ENCODE data around the gene NF2.

The NF2 gene

GRCh38 chr22:29628996-29629902, 25.8 kb downstream of the NF2 start:
- H3K36me3 ChIP-seq (ENCODE audit: control insufficient read depth in 2 of 2, insufficient read depth in 2 of 2, low read length in 2 of 2): no peaks in the 10 kb centered on the region
- no peak overlapping the region for H3K4me3 ChIP-seq (ENCODE audit: low read length in 2 of 2)
- H3K9me3 ChIP-seq (ENCODE audit: control insufficient read depth in 2 of 2, low read length in 2 of 2): no peaks in the 10 kb centered on the region
- no peaks in the 10 kb centered on the region for H3K27me3 ChIP-seq (ENCODE audit: control insufficient read depth in 2 of 2, insufficient read depth in 2 of 2, low read length in 2 of 2)
- H3K27ac ChIP-seq (ENCODE audit: low read depth in 2 of 2, low read length in 2 of 2): no peak overlapping the region
- H3K9ac ChIP-seq (ENCODE audit: low read depth in 1 of 2, low read length in 2 of 2): no peak overlapping the region
- no peaks in the 10 kb centered on the region for H3K4me1 ChIP-seq (ENCODE audit: control insufficient read depth in 2 of 2, insufficient read depth in 2 of 2, low read length in 2 of 2)

GRCh38 chr22:29629903-29630516, 26.6 kb downstream of the NF2 start:
- H3K27me3 ChIP-seq (ENCODE audit: control insufficient read depth in 2 of 2, insufficient read depth in 2 of 2, low read length in 2 of 2): no peaks in the 10 kb centered on the region
- H3K4me1 ChIP-seq (ENCODE audit: control insufficient read depth in 2 of 2, insufficient read depth in 2 of 2, low read length in 2 of 2): no peaks in the 10 kb centered on the region
- H3K27ac ChIP-seq (ENCODE audit: low read depth in 2 of 2, low read length in 2 of 2): no peak overlapping the region
- H3K9ac ChIP-seq (ENCODE audit: low read depth in 1 of 2, low read length in 2 of 2): no peak overlapping the region
- no peaks in the 10 kb centered on the region for H3K9me3 ChIP-seq (ENCODE audit: control insufficient read depth in 2 of 2, low read length in 2 of 2)
- H3K4me3 ChIP-seq (ENCODE audit: low read length in 2 of 2): no peak overlapping the region
- H3K36me3 ChIP-seq (ENCODE audit: control insufficient read depth in 2 of 2, insufficient read depth in 2 of 2, low read length in 2 of 2): no peaks in the 10 kb centered on the region

- no peaks in the 10 kb centered on the region for H3K36me3 ChIP-seq (ENCODE audit: control insufficient read depth in 2 of 2, insufficient read depth in 2 of 2, low read length in 2 of 2)
- H3K4me3 ChIP-seq (ENCODE audit: low read length in 2 of 2): no peak overlapping the region
- no peaks in the 10 kb centered on the region for H3K4me1 ChIP-seq (ENCODE audit: control insufficient read depth in 2 of 2, insufficient read depth in 2 of 2, low read length in 2 of 2)
- no peak overlapping the region for H3K27ac ChIP-seq (ENCODE audit: low read depth in 2 of 2, low read length in 2 of 2)
- no peak overlapping the region for H3K9ac ChIP-seq (ENCODE audit: low read depth in 1 of 2, low read length in 2 of 2)
- no peaks in the 10 kb centered on the region for H3K27me3 ChIP-seq (ENCODE audit: control insufficient read depth in 2 of 2, insufficient read depth in 2 of 2, low read length in 2 of 2)
- no peaks in the 10 kb centered on the region for H3K9me3 ChIP-seq (ENCODE audit: control insufficient read depth in 2 of 2, low read length in 2 of 2)
These were observed 27.6 kb downstream of the NF2 start for GRCh38 chr22:29630987-29631386.

- H3K4me1 ChIP-seq (ENCODE audit: control insufficient read depth in 2 of 2, insufficient read depth in 2 of 2, low read length in 2 of 2): no peaks in the 10 kb centered on the region
- H3K36me3 ChIP-seq (ENCODE audit: control insufficient read depth in 2 of 2, insufficient read depth in 2 of 2, low read length in 2 of 2): no peaks in the 10 kb centered on the region
- H3K4me3 ChIP-seq (ENCODE audit: low read length in 2 of 2): no peak overlapping the region
- no peaks in the 10 kb centered on the region for H3K27me3 ChIP-seq (ENCODE audit: control insufficient read depth in 2 of 2, insufficient read depth in 2 of 2, low read length in 2 of 2)
- H3K9ac ChIP-seq (ENCODE audit: low read depth in 1 of 2, low read length in 2 of 2): no peak overlapping the region
- H3K27ac ChIP-seq (ENCODE audit: low read depth in 2 of 2, low read length in 2 of 2): no peak overlapping the region
- no peaks in the 10 kb centered on the region for H3K9me3 ChIP-seq (ENCODE audit: control insufficient read depth in 2 of 2, low read length in 2 of 2)
These were observed 28.3 kb downstream of the NF2 start for GRCh38 chr22:29631725-29632124.

- Histone ChIP-seq H3K9me3 (ENCODE audit: control insufficient read depth in 2 of 2, low read length in 2 of 2) (no peaks in the 10 kb centered on the region), H3K4me1 (ENCODE audit: control insufficient read depth in 2 of 2, insufficient read depth in 2 of 2, low read length in 2 of 2) (no peaks in the 10 kb centered on the region), H3K27me3 (ENCODE audit: control insufficient read depth in 2 of 2, insufficient read depth in 2 of 2, low read length in 2 of 2) (no peaks in the 10 kb centered on the region), H3K27ac (ENCODE audit: low read depth in 2 of 2, low read length in 2 of 2) (no peak overlapping the region), H3K4me3 (ENCODE audit: low read length in 2 of 2) (no peak overlapping the region), H3K9ac (ENCODE audit: low read depth in 1 of 2, low read length in 2 of 2) (no peak overlapping the region), H3K36me3 (ENCODE audit: control insufficient read depth in 2 of 2, insufficient read depth in 2 of 2, low read length in 2 of 2) (peaks cover 0 to 1% of the 10 kb centered on the region in 2 donors)
These were observed 29.2 kb downstream of the NF2 start for GRCh38 chr22:29632672-29633071.

- Histone ChIP-seq H3K27ac (ENCODE audit: low read depth in 2 of 2, low read length in 2 of 2) (no peak overlapping the region), H3K9ac (ENCODE audit: low read depth in 1 of 2, low read length in 2 of 2) (no peak overlapping the region), H3K27me3 (ENCODE audit: control insufficient read depth in 2 of 2, insufficient read depth in 2 of 2, low read length in 2 of 2) (no peaks in the 10 kb centered on the region), H3K9me3 (ENCODE audit: control insufficient read depth in 2 of 2, low read length in 2 of 2) (no peaks in the 10 kb centered on the region), H3K4me1 (ENCODE audit: control insufficient read depth in 2 of 2, insufficient read depth in 2 of 2, low read length in 2 of 2) (no peaks in the 10 kb centered on the region), H3K4me3 (ENCODE audit: low read length in 2 of 2) (no peak overlapping the region), H3K36me3 (ENCODE audit: control insufficient read depth in 2 of 2, insufficient read depth in 2 of 2, low read length in 2 of 2) (peaks cover 3 to 6% of the 10 kb centered on the region in 2 donors)
These were observed 30.3 kb downstream of the NF2 start for GRCh38 chr22:29633514-29634312.

GRCh38 chr22:29634847-29635246, 31.4 kb downstream of the NF2 start:
- Histone ChIP-seq H3K27me3 (ENCODE audit: control insufficient read depth in 2 of 2, insufficient read depth in 2 of 2, low read length in 2 of 2) (no peaks in the 10 kb centered on the region), H3K4me3 (ENCODE audit: low read length in 2 of 2) (no peak overlapping the region), H3K9me3 (ENCODE audit: control insufficient read depth in 2 of 2, low read length in 2 of 2) (no peaks in the 10 kb centered on the region), H3K9ac (ENCODE audit: low read depth in 1 of 2, low read length in 2 of 2) (no peak overlapping the region), H3K27ac (ENCODE audit: low read depth in 2 of 2, low read length in 2 of 2) (no peak overlapping the region), H3K36me3 (ENCODE audit: control insufficient read depth in 2 of 2, insufficient read depth in 2 of 2, low read length in 2 of 2) (peaks cover 8 to 13% of the 10 kb centered on the region in 2 donors), H3K4me1 (ENCODE audit: control insufficient read depth in 2 of 2, insufficient read depth in 2 of 2, low read length in 2 of 2) (no peaks in the 10 kb centered on the region)

- Histone ChIP-seq H3K9ac (ENCODE audit: low read depth in 1 of 2, low read length in 2 of 2) (no peak overlapping the region), H3K4me1 (ENCODE audit: control insufficient read depth in 2 of 2, insufficient read depth in 2 of 2, low read length in 2 of 2) (no peaks in the 10 kb centered on the region), H3K36me3 (ENCODE audit: control insufficient read depth in 2 of 2, insufficient read depth in 2 of 2, low read length in 2 of 2) (peaks cover 8 to 13% of the 10 kb centered on the region in 2 donors), H3K9me3 (ENCODE audit: control insufficient read depth in 2 of 2, low read length in 2 of 2) (no peaks in the 10 kb centered on the region), H3K27me3 (ENCODE audit: control insufficient read depth in 2 of 2, insufficient read depth in 2 of 2, low read length in 2 of 2) (no peaks in the 10 kb centered on the region), H3K4me3 (ENCODE audit: low read length in 2 of 2) (no peak overlapping the region), H3K27ac (ENCODE audit: low read depth in 2 of 2, low read length in 2 of 2) (no peak overlapping the region)
These were observed 32.4 kb downstream of the NF2 start for GRCh38 chr22:29635734-29636357.

GRCh38 chr22:29636751-29637150, 33.3 kb downstream of the NF2 start:
- Histone ChIP-seq H3K4me3 (ENCODE audit: low read length in 2 of 2) (no peak overlapping the region), H3K36me3 (ENCODE audit: control insufficient read depth in 2 of 2, insufficient read depth in 2 of 2, low read length in 2 of 2) (peaks cover 8 to 13% of the 10 kb centered on the region in 2 donors), H3K4me1 (ENCODE audit: control insufficient read depth in 2 of 2, insufficient read depth in 2 of 2, low read length in 2 of 2) (peaks cover 4 to 5% of the 10 kb centered on the region in 2 donors), H3K27ac (ENCODE audit: low read depth in 2 of 2, low read length in 2 of 2) (no peak overlapping the region), H3K9me3 (ENCODE audit: control insufficient read depth in 2 of 2, low read length in 2 of 2) (no peaks in the 10 kb centered on the region), H3K9ac (ENCODE audit: low read depth in 1 of 2, low read length in 2 of 2) (no peak overlapping the region), H3K27me3 (ENCODE audit: control insufficient read depth in 2 of 2, insufficient read depth in 2 of 2, low read length in 2 of 2) (no peaks in the 10 kb centered on the region)
